NCI-H226 (cell line): Measurements from ENCODE around the gene ZP1.
"Not testable (repeated sequence)": the region's sequence is repeated elsewhere in the genome, so short reads cannot be mapped to it uniquely, and the experiment has no call there.

Experiments
- DNase-seq: peaks from one replicate; pipeline ENCODE4 v3.0.0-alpha.2; 2015

The ZP1 gene

GRCh38 chr11:60878245-60879101 lies 11.1 kb downstream of the ZP1 start:
- DNase-seq: no peak

- DNase-seq: no peak
Measured at GRCh38 chr11:60879104-60879503, 11.8 kb downstream of the ZP1 start.

GRCh38 chr11:60879971-60880588 lies 12.7 kb downstream of the ZP1 start:
- DNase-seq: no peak

- DNase-seq: no peak
Measured at GRCh38 chr11:60880643-60881282, 13.4 kb downstream of the ZP1 start.

GRCh38 chr11:60887556-60887955 lies 20.2 kb downstream of the ZP1 start:
- DNase-seq: no peak

- DNase-seq: no peak
Measured at GRCh38 chr11:60889869-60890311, 22.5 kb downstream of the ZP1 start.

- DNase-seq: no peak
Measured at GRCh38 chr11:60890696-60891095, 23.4 kb downstream of the ZP1 start.

- DNase-seq: no peak
Measured at GRCh38 chr11:60891103-60891741, 23.9 kb downstream of the ZP1 start.

- DNase-seq: no peak
Measured at GRCh38 chr11:60895687-60896086, 28.3 kb downstream of the ZP1 start.

- DNase-seq: no peak
Measured at GRCh38 chr11:60897496-60897895, 30.2 kb downstream of the ZP1 start.

GRCh38 chr11:60899046-60899936 lies 31.9 kb downstream of the ZP1 start:
- peak; percentile 35 for DNase-seq

- no peak for DNase-seq
Measured at GRCh38 chr11:60899977-60900376, 32.6 kb downstream of the ZP1 start.

- DNase-seq: no peak
Measured at GRCh38 chr11:60900673-60901404, 33.5 kb downstream of the ZP1 start.

GRCh38 chr11:60902625-60903024 lies 35.3 kb downstream of the ZP1 start:
- no peak for DNase-seq

GRCh38 chr11:60905047-60905446 lies 37.7 kb downstream of the ZP1 start:
- no peak for DNase-seq

GRCh38 chr11:60905551-60906113 lies 38.3 kb downstream of the ZP1 start:
- DNase-seq: peak; percentile 74

GRCh38 chr11:60906132-60906972 lies 39.0 kb downstream of the ZP1 start, which contains the start of gene PRPF19:
PRPF19 (minus strand) TSS chr11:60906585; CDS start chr11:60906382, 203 bp downstream.
- DNase-seq: peak; percentile 93

GRCh38 chr11:60908803-60909202 lies 41.5 kb downstream of the ZP1 start:
- no peak for DNase-seq

GRCh38 chr11:60909680-60910280 lies 42.4 kb downstream of the ZP1 start:
- not testable (repeated sequence) for DNase-seq

GRCh38 chr11:60910281-60910687 lies 42.9 kb downstream of the ZP1 start:
- no peak for DNase-seq
